Vagina (tissue), 2 donors: ENCODE data around the gene ZSCAN4. TPM values are rescaled to one million over a fixed set of nuclear protein-coding genes. Genes with fewer than 3 reads are reported as not detected.

Experiments
- DNase-seq, 2 donors: peaks; one replicate each; pipeline ENCODE4 v3.0.0-alpha.2; 2017; ENCODE audit errors: extremely low spot score in 2 of 2
- H3K27ac ChIP-seq: fragments of 200-600 bp; sonication (generic); one replicate; pipeline ENCODE4 v1.5.1; 2019
- H3K27me3 ChIP-seq: fragments of 200-600 bp; sonication (generic); one replicate; pipeline ENCODE4 v1.5.1; 2019
- H3K36me3 ChIP-seq, 2 donors: fragments of 200-600 bp; sonication (generic); one replicate each; pipeline ENCODE4 v1.5.1; 2017 to 2019
- H3K4me1 ChIP-seq: fragments of 200-600 bp; sonication (generic); one replicate; pipeline ENCODE4 v1.5.1; 2019
- H3K4me3 ChIP-seq, 2 donors: fragments of 200-600 bp; sonication (generic); 1 replicate in 1 of 2; 2 replicates in 1 of 2; pipeline ENCODE4 v1.5.1; 2016 to 2019
- H3K9me3 ChIP-seq: fragments of 200-600 bp; sonication (generic); one replicate; pipeline ENCODE4 v1.5.1; 2019
- POLR2A ChIP-seq, 2 donors: fragments of 450-650 bp; IDR thresholded peaks; one replicate each; pipeline ENCODE4 v1.6.1; 2017; ENCODE audit warnings: antibody characterized with exemption in 2 of 2, mild to moderate bottlenecking in 2 of 2, moderate library complexity in 2 of 2
- POLR2AphosphoS5 ChIP-seq, 2 donors: sonication (generic); formaldehyde crosslinking; IDR thresholded peaks; one replicate each; pipeline ENCODE4 v1.9.0; 2017; ENCODE audit warnings: antibody characterized with exemption in 2 of 2, mild to moderate bottlenecking in 2 of 2, low read depth in 1 of 2; ENCODE audit not compliant: insufficient read depth in 1 of 2
- intact Hi-C: fragments of 100-400 bp; cut with DNase I; formaldehyde crosslinking; loops from one replicate; pipeline ENCODE4 v1.15.1; 2023
- total RNA-seq: library from RNA; depleted of rRNA; stranded (reverse); fragments of >200 nt; gene quantifications from one replicate; pipeline ENCODE4 v1.2.3, GENCODE V29; 2016
- TF ChIP-seq, protein P1 (sequence below), 3 experiments: fragments of 450-650 bp in 2 of 3; fragments of 200-600 bp in 1 of 3; sonication (generic) in 1 of 3; IDR thresholded peaks; one replicate each; pipeline ENCODE4 v1.5.1; 2017 to 2019; ENCODE audit warnings: antibody characterized with exemption in 3 of 3, mild to moderate bottlenecking in 2 of 3, moderate library complexity in 2 of 3

The ZSCAN4 gene
- total RNA-seq, 1 donor from 2014 or later, result not detected

DNA sequence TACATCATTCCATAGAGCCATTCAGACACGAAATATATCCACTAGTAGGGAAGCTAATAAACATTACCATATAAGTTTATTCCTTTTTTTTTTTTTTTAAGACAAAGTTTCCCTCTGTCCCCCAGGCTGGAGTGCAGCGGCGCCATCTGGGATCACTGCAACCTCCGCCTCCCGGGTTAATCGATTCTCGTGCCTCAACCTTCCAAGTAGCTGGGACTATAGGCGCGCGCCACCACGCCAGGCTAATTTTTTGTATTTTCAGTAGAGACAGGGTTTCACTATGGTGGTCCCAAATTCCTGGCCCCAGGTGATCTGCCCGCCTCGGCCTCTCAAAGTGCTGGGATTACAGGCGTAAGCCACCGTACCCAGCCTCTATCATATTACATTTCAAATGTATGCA, 40.9 kb downstream of the ZSCAN4 start:
- Histone ChIP-seq H3K9me3 (peaks cover 62% of the 10 kb centered on the region), H3K27me3 (no peaks in the 10 kb centered on the region), H3K27ac (no peak overlapping the region), H3K36me3 (peaks cover 0 to 19% of the 10 kb centered on the region in 2 donors), H3K4me1 (no peaks in the 10 kb centered on the region), H3K4me3 (no peak overlapping the region)
- TF ChIP-seq, protein P1, sequence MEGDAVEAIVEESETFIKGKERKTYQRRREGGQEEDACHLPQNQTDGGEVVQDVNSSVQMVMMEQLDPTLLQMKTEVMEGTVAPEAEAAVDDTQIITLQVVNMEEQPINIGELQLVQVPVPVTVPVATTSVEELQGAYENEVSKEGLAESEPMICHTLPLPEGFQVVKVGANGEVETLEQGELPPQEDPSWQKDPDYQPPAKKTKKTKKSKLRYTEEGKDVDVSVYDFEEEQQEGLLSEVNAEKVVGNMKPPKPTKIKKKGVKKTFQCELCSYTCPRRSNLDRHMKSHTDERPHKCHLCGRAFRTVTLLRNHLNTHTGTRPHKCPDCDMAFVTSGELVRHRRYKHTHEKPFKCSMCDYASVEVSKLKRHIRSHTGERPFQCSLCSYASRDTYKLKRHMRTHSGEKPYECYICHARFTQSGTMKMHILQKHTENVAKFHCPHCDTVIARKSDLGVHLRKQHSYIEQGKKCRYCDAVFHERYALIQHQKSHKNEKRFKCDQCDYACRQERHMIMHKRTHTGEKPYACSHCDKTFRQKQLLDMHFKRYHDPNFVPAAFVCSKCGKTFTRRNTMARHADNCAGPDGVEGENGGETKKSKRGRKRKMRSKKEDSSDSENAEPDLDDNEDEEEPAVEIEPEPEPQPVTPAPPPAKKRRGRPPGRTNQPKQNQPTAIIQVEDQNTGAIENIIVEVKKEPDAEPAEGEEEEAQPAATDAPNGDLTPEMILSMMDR (IDR thresholded peaks at IDR 0.05), result no peak
- no peak for TF ChIP-seq POLR2AphosphoS5 (IDR thresholded peaks at IDR 0.05; ENCODE audit: insufficient read depth in 1 of 2, low read depth in 1 of 2)
- no peak for TF ChIP-seq POLR2A (IDR thresholded peaks at IDR 0.05)
- peak in 1 of 2 donors; percentile 10 for DNase-seq
- intact Hi-C loops, result no loop called here

DNA sequence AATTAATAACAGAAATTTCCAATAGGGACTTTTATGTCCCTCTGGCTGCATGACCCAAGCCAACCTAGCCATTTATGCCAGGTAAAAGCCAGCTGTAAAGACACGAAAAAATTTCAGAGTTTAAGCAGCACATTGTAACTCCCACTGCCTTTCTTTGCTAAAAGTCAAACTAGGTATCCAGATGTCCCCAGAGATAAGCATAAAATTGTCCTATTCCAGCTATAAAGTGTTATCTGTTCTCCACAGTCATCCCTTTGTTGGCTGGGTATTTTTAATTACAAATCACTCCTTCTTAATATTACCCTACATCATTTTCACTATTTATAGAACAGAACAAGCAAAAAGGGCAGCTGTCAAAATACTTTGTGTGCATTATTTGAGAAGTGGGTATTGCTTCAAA, 43.5 kb downstream of the ZSCAN4 start:
- intact Hi-C loops, result no loop called here
- peaks cover 70% of the 10 kb centered on the region for H3K9me3 ChIP-seq
- TF ChIP-seq POLR2AphosphoS5 (IDR thresholded peaks at IDR 0.05; ENCODE audit: insufficient read depth in 1 of 2, low read depth in 1 of 2), result no peak
- TF ChIP-seq POLR2A (IDR thresholded peaks at IDR 0.05), result no peak
- TF ChIP-seq, protein P1 (IDR thresholded peaks at IDR 0.05), result no peak
- no peaks in the 10 kb centered on the region for H3K27me3 ChIP-seq
- no peak overlapping the region for H3K4me3 ChIP-seq
- H3K4me1 ChIP-seq, result no peaks in the 10 kb centered on the region
- no peak for DNase-seq
- peaks cover 0 to 31% of the 10 kb centered on the region in 2 donors for H3K36me3 ChIP-seq
- no peak overlapping the region for H3K27ac ChIP-seq

DNA sequence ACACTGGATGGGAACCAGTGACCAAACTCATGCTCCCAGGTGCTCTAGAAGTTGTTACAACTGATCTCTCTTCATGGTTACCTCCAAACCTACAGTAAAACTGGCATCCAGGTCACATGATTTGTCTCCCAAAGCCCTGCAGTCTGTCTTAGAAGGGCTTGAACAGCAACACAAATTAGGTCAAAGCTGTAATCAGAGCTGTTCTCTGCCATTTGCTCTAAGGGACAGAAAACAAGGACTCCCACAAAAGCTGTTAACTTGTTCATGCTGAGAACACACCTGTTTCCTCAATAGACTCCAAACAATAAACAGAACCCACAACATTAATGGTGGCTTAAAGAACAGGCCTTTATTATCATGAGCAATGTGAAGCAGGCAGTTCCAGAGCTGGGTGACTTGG, 50.7 kb downstream of the ZSCAN4 start:
- Histone ChIP-seq H3K4me1 (no peaks in the 10 kb centered on the region), H3K36me3 (peaks cover 0 to 57% of the 10 kb centered on the region in 2 donors), H3K9me3 (peaks cover 63% of the 10 kb centered on the region), H3K27me3 (no peaks in the 10 kb centered on the region), H3K27ac (no peak overlapping the region), H3K4me3 (no peak overlapping the region)
- TF ChIP-seq, protein P1 (IDR thresholded peaks at IDR 0.05), result no peak
- TF ChIP-seq POLR2AphosphoS5 (IDR thresholded peaks at IDR 0.05; ENCODE audit: insufficient read depth in 1 of 2, low read depth in 1 of 2), result no peak
- no peak for TF ChIP-seq POLR2A (IDR thresholded peaks at IDR 0.05)
- DNase-seq, result no peak
- intact Hi-C loops, result no loop called here

DNA sequence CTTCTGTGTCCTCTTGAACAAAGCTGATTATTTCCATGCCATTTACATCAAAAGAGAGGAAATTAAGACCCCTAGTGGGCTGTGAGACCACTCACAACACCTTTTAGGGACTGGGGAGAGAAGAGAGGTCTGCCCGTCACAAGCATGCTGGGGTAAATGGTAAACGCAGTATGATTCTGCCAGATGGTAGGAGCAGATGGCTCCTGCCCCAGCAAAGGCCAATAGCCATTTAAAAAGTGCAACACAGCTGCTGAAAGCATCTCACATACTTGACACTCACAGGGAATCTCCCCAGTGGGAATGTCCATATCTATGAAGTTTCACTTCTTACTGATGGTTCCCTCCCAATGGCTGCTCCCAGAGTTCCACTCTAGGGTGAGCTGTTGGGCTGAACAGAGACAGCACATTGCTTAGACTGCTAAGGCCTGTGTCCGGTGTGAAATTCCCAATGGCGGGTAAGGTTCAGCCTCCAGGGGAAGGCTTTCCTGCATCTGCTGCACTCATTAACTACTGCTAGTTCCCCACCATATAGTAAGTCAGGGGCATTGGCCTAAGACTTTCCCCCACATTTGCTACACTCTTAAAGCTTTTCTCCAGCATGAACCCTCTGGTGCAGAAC, 51.3 kb downstream of the ZSCAN4 start:
- Histone ChIP-seq H3K27me3 (no peaks in the 10 kb centered on the region), H3K36me3 (peaks cover 0 to 54% of the 10 kb centered on the region in 2 donors), H3K4me3 (no peak overlapping the region), H3K27ac (no peak overlapping the region), H3K9me3 (peaks cover 68% of the 10 kb centered on the region), H3K4me1 (no peaks in the 10 kb centered on the region)
- DNase-seq, result peak in 1 of 2 donors; percentile 20
- TF ChIP-seq POLR2A (IDR thresholded peaks at IDR 0.05), result no peak
- TF ChIP-seq POLR2AphosphoS5 (IDR thresholded peaks at IDR 0.05; ENCODE audit: insufficient read depth in 1 of 2, low read depth in 1 of 2), result no peak
- TF ChIP-seq, protein P1 (IDR thresholded peaks at IDR 0.05), result no peak
- intact Hi-C loops, result no loop called here

DNA sequence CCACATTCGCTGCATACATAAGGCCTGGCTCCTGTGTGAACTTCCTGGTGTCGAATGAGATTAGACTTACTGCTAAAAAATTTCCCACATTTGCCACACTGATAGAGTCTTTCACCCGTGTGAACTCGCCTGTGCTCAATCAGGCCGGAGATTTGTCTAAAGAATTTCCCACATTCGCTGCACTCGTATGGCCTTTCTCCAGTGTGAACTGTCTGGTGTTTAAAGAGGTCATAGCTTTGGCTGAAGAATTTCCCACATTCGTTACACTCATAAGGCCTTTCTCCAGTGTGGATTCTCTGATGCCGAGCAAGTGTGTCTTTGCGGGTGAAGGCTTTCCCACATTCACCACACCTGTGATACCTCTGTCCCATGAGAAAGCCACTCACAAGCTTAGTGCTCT, 52.1 kb downstream of the ZSCAN4 start:
- peaks cover 63% of the 10 kb centered on the region for H3K9me3 ChIP-seq
- intact Hi-C loops, result no loop called here
- peaks cover 0 to 54% of the 10 kb centered on the region in 2 donors for H3K36me3 ChIP-seq
- DNase-seq, result peak in 1 of 2 donors; percentile 29
- TF ChIP-seq POLR2AphosphoS5 (IDR thresholded peaks at IDR 0.05; ENCODE audit: insufficient read depth in 1 of 2, low read depth in 1 of 2), result no peak
- TF ChIP-seq, protein P1 (IDR thresholded peaks at IDR 0.05), result no peak
- H3K27ac ChIP-seq, result no peak overlapping the region
- H3K27me3 ChIP-seq, result no peaks in the 10 kb centered on the region
- no peaks in the 10 kb centered on the region for H3K4me1 ChIP-seq
- H3K4me3 ChIP-seq, result no peak overlapping the region
